Vagina (tissue), 2 donors: Measurements from ENCODE around the gene SYT1. TPM values are rescaled to one million over a fixed set of nuclear protein-coding genes. Genes with fewer than 3 reads are reported as not detected.
"Not testable (repeated sequence)": the region's sequence is repeated elsewhere in the genome, so short reads cannot be mapped to it uniquely, and the experiment has no call there.

Source experiments
- DNase-seq, 2 donors: peaks; one replicate each; pipeline ENCODE4 v3.0.0-alpha.2; 2017; ENCODE audit errors: extremely low spot score in 2 of 2
- H3K27ac ChIP-seq: fragments of 200-600 bp; sonication (generic); one replicate; pipeline ENCODE4 v1.5.1; 2019
- H3K27me3 ChIP-seq: fragments of 200-600 bp; sonication (generic); one replicate; pipeline ENCODE4 v1.5.1; 2019
- H3K36me3 ChIP-seq, 2 donors: fragments of 200-600 bp; sonication (generic); one replicate each; pipeline ENCODE4 v1.5.1; 2017 to 2019
- H3K4me1 ChIP-seq: fragments of 200-600 bp; sonication (generic); one replicate; pipeline ENCODE4 v1.5.1; 2019
- H3K4me3 ChIP-seq, 2 donors: fragments of 200-600 bp; sonication (generic); 1 replicate in 1 of 2; 2 replicates in 1 of 2; pipeline ENCODE4 v1.5.1; 2016 to 2019
- H3K9me3 ChIP-seq: fragments of 200-600 bp; sonication (generic); one replicate; pipeline ENCODE4 v1.5.1; 2019
- CTCF ChIP-seq, 3 experiments: fragments of 450-650 bp in 2 of 3; fragments of 200-600 bp in 1 of 3; sonication (generic) in 1 of 3; IDR thresholded peaks; one replicate each; pipeline ENCODE4 v1.5.1; 2017 to 2019; ENCODE audit warnings: antibody characterized with exemption in 3 of 3, mild to moderate bottlenecking in 2 of 3, moderate library complexity in 2 of 3
- POLR2A ChIP-seq, 2 donors: fragments of 450-650 bp; IDR thresholded peaks; one replicate each; pipeline ENCODE4 v1.6.1; 2017; ENCODE audit warnings: antibody characterized with exemption in 2 of 2, mild to moderate bottlenecking in 2 of 2, moderate library complexity in 2 of 2
- POLR2AphosphoS5 ChIP-seq, 2 donors: sonication (generic); formaldehyde crosslinking; IDR thresholded peaks; one replicate each; pipeline ENCODE4 v1.9.0; 2017; ENCODE audit warnings: antibody characterized with exemption in 2 of 2, mild to moderate bottlenecking in 2 of 2, low read depth in 1 of 2; ENCODE audit not compliant: insufficient read depth in 1 of 2
- intact Hi-C: fragments of 100-400 bp; cut with DNase I; formaldehyde crosslinking; loops from one replicate; pipeline ENCODE4 v1.15.1; 2023
- total RNA-seq: library from RNA; depleted of rRNA; stranded (reverse); fragments of >200 nt; gene quantifications from one replicate; pipeline ENCODE4 v1.2.3, GENCODE V29; 2016

The SYT1 gene
- total RNA-seq, 1 donor from 2014 or later: 13.3 TPM

GRCh38 chr12:79424109-79424721 lies 559.6 kb downstream of the SYT1 start:
- no peak for TF ChIP-seq POLR2AphosphoS5 (IDR thresholded peaks at IDR 0.05; ENCODE audit: insufficient read depth in 1 of 2, low read depth in 1 of 2)
- no peak for TF ChIP-seq CTCF (IDR thresholded peaks at IDR 0.05)
- TF ChIP-seq POLR2A (IDR thresholded peaks at IDR 0.05): no peak
- H3K36me3 ChIP-seq: no peaks in the 10 kb centered on the region
- DNase-seq: no peak
- no peak overlapping the region for H3K4me3 ChIP-seq
- peaks cover 26% of the 10 kb centered on the region for H3K4me1 ChIP-seq
- no peaks in the 10 kb centered on the region for H3K9me3 ChIP-seq
- H3K27ac ChIP-seq: no peak overlapping the region
- no peaks in the 10 kb centered on the region for H3K27me3 ChIP-seq
- intact Hi-C loops: no loop called here

- intact Hi-C loops: no loop called here
- no peak overlapping the region for H3K27ac ChIP-seq
- H3K4me1 ChIP-seq: peaks cover 26% of the 10 kb centered on the region
- TF ChIP-seq POLR2A (IDR thresholded peaks at IDR 0.05): no peak
- TF ChIP-seq CTCF (IDR thresholded peaks at IDR 0.05): no peak
- TF ChIP-seq POLR2AphosphoS5 (IDR thresholded peaks at IDR 0.05; ENCODE audit: insufficient read depth in 1 of 2, low read depth in 1 of 2): no peak
- no peaks in the 10 kb centered on the region for H3K27me3 ChIP-seq
- no peaks in the 10 kb centered on the region for H3K36me3 ChIP-seq
- H3K9me3 ChIP-seq: no peaks in the 10 kb centered on the region
- no peak for DNase-seq
- H3K4me3 ChIP-seq: no peak overlapping the region
Observed at GRCh38 chr12:79426121-79426520, 561.5 kb downstream of the SYT1 start.

GRCh38 chr12:79426744-79427143 lies 562.2 kb downstream of the SYT1 start:
- H3K27me3 ChIP-seq, H3K9me3 ChIP-seq, H3K4me3 ChIP-seq, DNase-seq, intact Hi-C loops, H3K27ac ChIP-seq, H3K36me3 ChIP-seq: not testable (repeated sequence)
- H3K4me1 ChIP-seq: peaks cover 26% of the 10 kb centered on the region

GRCh38 chr12:79433465-79434072 lies 569.0 kb downstream of the SYT1 start:
- no peak overlapping the region for H3K27ac ChIP-seq

GRCh38 chr12:79434561-79434960 lies 570.0 kb downstream of the SYT1 start:
- no peaks in the 10 kb centered on the region for H3K36me3 ChIP-seq
- H3K4me1 ChIP-seq: no peaks in the 10 kb centered on the region
- H3K27ac ChIP-seq: no peak overlapping the region
- TF ChIP-seq POLR2A (IDR thresholded peaks at IDR 0.05) (no peak), POLR2AphosphoS5 (IDR thresholded peaks at IDR 0.05; ENCODE audit: insufficient read depth in 1 of 2, low read depth in 1 of 2) (no peak), CTCF (IDR thresholded peaks at IDR 0.05) (no peak)
- H3K27me3 ChIP-seq: no peaks in the 10 kb centered on the region
- DNase-seq: no peak
- H3K9me3 ChIP-seq: no peaks in the 10 kb centered on the region
- H3K4me3 ChIP-seq: no peak overlapping the region
- intact Hi-C loops: no loop called here

More at GRCh38 chr12:79433465-79434072, 569.0 kb downstream of the SYT1 start:
- Histone ChIP-seq H3K27me3 (no peaks in the 10 kb centered on the region), H3K4me1 (no peaks in the 10 kb centered on the region), H3K4me3 (no peak overlapping the region), H3K36me3 (no peaks in the 10 kb centered on the region), H3K9me3 (no peaks in the 10 kb centered on the region)
- no peak for DNase-seq
- TF ChIP-seq CTCF (IDR thresholded peaks at IDR 0.05): no peak
- TF ChIP-seq POLR2AphosphoS5 (IDR thresholded peaks at IDR 0.05; ENCODE audit: insufficient read depth in 1 of 2, low read depth in 1 of 2): no peak
- TF ChIP-seq POLR2A (IDR thresholded peaks at IDR 0.05): no peak
- intact Hi-C loops: no loop called here
